IMR-90 (cell line): ENCODE measurements around the gene RHOD. TPM values are rescaled to one million over a fixed set of nuclear protein-coding genes. Genes with fewer than 3 reads are reported as not detected.

Experiments used
- ATAC-seq: fragments of 200-7000 bp; cut with Tn5 transposase; 2 replicates; pipeline ENCODE4 v1.9.1; 2020; ENCODE audit warnings: low read depth, mild to moderate bottlenecking, moderate library complexity
- BruUV-seq: library from RNA; stranded (reverse); fragments of 400-500 nt; replicated peaks from 2 replicates; lab custom pipeline; 2021; lab: Mats Ljungman, UMichigan
- CTCF ChIA-PET: fragments of 300-600 bp; formaldehyde crosslinking; extraction: SDS; loops from one replicate; lab custom pipeline; 2021; ENCODE audit warnings: antibody characterized with exemption; lab: Yijun Ruan, JAX
- POLR2A ChIA-PET: fragments of 300-600 bp; sonication (Branson Sonifier 250); formaldehyde crosslinking; loops from one replicate; lab custom pipeline; 2022; ENCODE audit warnings: antibody characterized with exemption; ENCODE audit not compliant: unreplicated experiment; lab: Charles Lee
- DNase-seq: peaks from one replicate; pipeline ENCODE4 v3.0.0; 2013
- H2AFZ ChIP-seq: replicated peaks from 2 replicates; pipeline ENCODE3; 2013; ENCODE audit warnings: low read length, mild to moderate bottlenecking; ENCODE audit not compliant: poor library complexity
- H2AK5ac ChIP-seq: 2 replicates; pipeline ENCODE4 v1.6.1; 2013; ENCODE audit warnings: low read depth, low read length, inconsistent platforms
- H2AK9ac ChIP-seq: replicated peaks from 2 replicates; pipeline ENCODE3; 2013; ENCODE audit warnings: mild to moderate bottlenecking, low read depth, low read length, moderate library complexity; ENCODE audit not compliant: poor library complexity
- H2BK120ac ChIP-seq: 2 replicates; pipeline ENCODE4 v1.6.1; 2013; ENCODE audit warnings: low read depth, low read length, inconsistent platforms
- H2BK15ac ChIP-seq: 3 replicates; pipeline ENCODE4 v1.6.1; 2013; ENCODE audit warnings: low read depth, low read length, inconsistent platforms
- H2BK20ac ChIP-seq: 2 replicates; pipeline ENCODE4 v1.6.1; 2013; ENCODE audit warnings: low read depth, mild to moderate bottlenecking, inconsistent platforms, low read length, moderate library complexity
- H2BK5ac ChIP-seq: 2 replicates; pipeline ENCODE4 v1.6.1; 2013; ENCODE audit warnings: mild to moderate bottlenecking, low read depth, low read length, inconsistent platforms; ENCODE audit not compliant: poor library complexity, severe bottlenecking
- H3K14ac ChIP-seq: replicated peaks from 2 replicates; pipeline ENCODE4 v1.6.1; 2013; ENCODE audit warnings: low read depth, low read length, inconsistent platforms
- H3K18ac ChIP-seq: 2 replicates; pipeline ENCODE4 v1.6.1; 2013; ENCODE audit warnings: low read depth, low read length, control low read depth
- H3K23ac ChIP-seq: 2 replicates; pipeline ENCODE4 v1.6.1; 2013; ENCODE audit warnings: low read depth, low read length, inconsistent platforms
- H3K27ac ChIP-seq: 2 replicates; pipeline ENCODE4 v1.5.1; 2013; ENCODE audit warnings: mild to moderate bottlenecking, control low read depth, low read length; ENCODE audit not compliant: insufficient read depth
- H3K27me3 ChIP-seq: 2 replicates; pipeline ENCODE4 v1.6.1; 2013; ENCODE audit warnings: low read length; ENCODE audit not compliant: control insufficient read depth, insufficient read depth
- H3K36me3 ChIP-seq: 2 replicates; pipeline ENCODE4 v1.6.1; 2013; ENCODE audit warnings: low read length, mixed read lengths; ENCODE audit not compliant: control insufficient read depth, insufficient read depth
- H3K4ac ChIP-seq: 2 replicates; pipeline ENCODE4 v1.6.1; 2013; ENCODE audit warnings: low read depth, low read length, inconsistent platforms
- H3K4me1 ChIP-seq: 2 replicates; pipeline ENCODE4 v1.6.1; 2013; ENCODE audit warnings: low read length, mixed read lengths; ENCODE audit not compliant: control insufficient read depth, insufficient read depth
- H3K4me2 ChIP-seq: 2 replicates; pipeline ENCODE4 v1.6.1; 2013; ENCODE audit warnings: low read depth, mild to moderate bottlenecking, control low read depth, low read length, moderate library complexity
- H3K4me3 ChIP-seq: 2 replicates; pipeline ENCODE4 v1.5.1; 2013; ENCODE audit warnings: low read depth, mild to moderate bottlenecking, control low read depth, low read length, moderate library complexity; ENCODE audit not compliant: insufficient read depth
- H3K56ac ChIP-seq: 2 replicates; pipeline ENCODE4 v1.6.1; 2013; ENCODE audit warnings: low read length, inconsistent platforms; ENCODE audit not compliant: insufficient read depth; ENCODE audit errors: extremely low read depth
- H3K79me1 ChIP-seq, 2 experiments: 2 replicates each; pipeline ENCODE4 v1.6.1; 2013; ENCODE audit warnings: low read length in 2 of 2, inconsistent platforms in 1 of 2, low read depth in 1 of 2
- H3K9ac ChIP-seq: 2 replicates; pipeline ENCODE4 v1.6.1; 2013; ENCODE audit warnings: low read depth, low read length, control low read depth
- H3K9me1 ChIP-seq: 2 replicates; pipeline ENCODE4 v1.6.1; 2013; ENCODE audit warnings: low read length, inconsistent platforms; ENCODE audit not compliant: insufficient read depth
- H3K9me3 ChIP-seq: 2 replicates; pipeline ENCODE4 v1.6.1; 2013; ENCODE audit warnings: low read length; ENCODE audit not compliant: control insufficient read depth, insufficient read depth
- H4K20me1 ChIP-seq: 2 replicates; pipeline ENCODE4 v1.6.1; 2013; ENCODE audit warnings: low read length, inconsistent platforms; ENCODE audit not compliant: insufficient read depth
- H4K5ac ChIP-seq: 2 replicates; pipeline ENCODE4 v1.6.1; 2013; ENCODE audit warnings: mild to moderate bottlenecking, low read depth, low read length, control low read depth
- H4K8ac ChIP-seq, 2 experiments: 2 replicates each; pipeline ENCODE4 v1.6.1; 2013; ENCODE audit warnings: low read depth in 2 of 2, low read length in 2 of 2, control low read depth in 1 of 2, inconsistent platforms in 1 of 2
- H4K91ac ChIP-seq: 2 replicates; pipeline ENCODE4 v1.6.1; 2013; ENCODE audit warnings: low read depth, low read length, inconsistent platforms; ENCODE audit not compliant: insufficient read depth
- SMC3 ChIP-seq: fragments of 150-350 bp; IDR thresholded peaks from 2 replicates; pipeline ENCODE4 v1.6.1; 2016; ENCODE audit warnings: low read depth, mild to moderate bottlenecking, antibody characterized with exemption, low read length, moderate library complexity
- WGBS, 2 experiments: methylation state at CpG; one replicate each; pipeline versions ENCODE4 v1.1.5 to v1.1.7; 2013; ENCODE audit warnings: missing lambda C conversion rate in 2 of 2; ENCODE audit not compliant: insufficient read length in 1 of 2; ENCODE audit errors: extremely low coverage in 2 of 2; 5-methylcytosine and 5-hydroxymethylcytosine counted together
- dilution Hi-C: fragments of 300-500 bp; cut with HindIII; formaldehyde crosslinking; loops from one replicate; pipeline ENCODE4 v1.14.3; 2018; ENCODE audit warnings: low sequenced_read_pairs; ENCODE audit not compliant: unreplicated experiment
- in situ Hi-C: fragments of 300-500 bp; cut with MboI; formaldehyde crosslinking; loops from 3 replicates; pipeline ENCODE4 v1.14.3; 2019; ENCODE audit warnings: low sequenced_read_pairs, inconsistent platforms, mixed read lengths
- intact Hi-C: fragments of 100-400 bp; cut with micrococcal nuclease; formaldehyde crosslinking; loops from 2 replicates; pipeline ENCODE4 v1.10.0; 2022
- polyA plus RNA-seq, 3 experiments: library from polyadenylated mRNA; depleted of rRNA; stranded (reverse); fragments of >200 nt; gene quantifications; 2 replicates each; pipeline ENCODE4 v1.2.3, GENCODE V29; 2012; ENCODE audit warnings: low replicate concordance in 1 of 3
- total RNA-seq: library from RNA; depleted of rRNA; stranded (reverse); fragments of >200 nt; gene quantifications from 2 replicates; pipeline ENCODE4 v1.2.3, GENCODE V29; 2012

The RHOD gene
- total and polyA plus RNA-seq, 2 of the 4 experiments (the other 2 are of a cell fraction) = 4.7 to 10.9 TPM

DNA sequence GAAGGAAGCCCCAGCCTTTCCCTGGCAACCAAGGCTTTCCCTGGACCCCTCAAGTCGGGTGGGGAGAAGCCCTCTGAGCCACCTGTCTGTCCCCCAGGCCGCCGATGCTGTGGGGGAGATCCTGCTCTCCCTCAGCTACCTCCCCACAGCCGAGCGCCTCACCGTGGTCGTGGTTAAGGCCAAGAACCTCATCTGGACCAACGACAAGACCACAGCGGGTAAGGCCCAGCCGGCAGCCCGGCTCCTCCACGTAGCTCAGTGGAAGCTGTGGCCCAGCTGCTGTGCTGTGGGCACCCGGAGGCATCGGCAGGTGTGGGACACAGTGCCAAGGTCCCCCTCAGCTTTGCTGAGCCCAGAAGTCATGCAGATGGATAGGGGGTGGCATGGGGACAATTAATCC is 12.2 kb upstream of the RHOD start:
- dilution Hi-C loops = no loop called here
- no peak overlapping the region for H3K4me2 ChIP-seq
- H3K4ac ChIP-seq = 0 out of 2 replicates have a peak overlapping the region, but pooled peaks have one; percentile 31
- peak overlapping the region; percentile 81 for H2AK9ac ChIP-seq
- no peak overlapping the region for H2BK120ac ChIP-seq
- peak; percentile 22 for DNase-seq
- H4K91ac ChIP-seq = peak overlapping the region; percentile 37; the same call in 1 of the 2 replicates
- peaks cover 21% of the 10 kb centered on the region for H3K4me1 ChIP-seq
- 0 out of 2 replicates have a peak overlapping the region, but pooled peaks have one; percentile 9 for H4K5ac ChIP-seq
- H2AFZ ChIP-seq = no peak overlapping the region
- H3K9me3 ChIP-seq = no peaks in the 10 kb centered on the region
- H3K79me1 ChIP-seq = no peaks in the 10 kb centered on the region
- H3K56ac ChIP-seq = no peak overlapping the region
- H2BK20ac ChIP-seq = no peak overlapping the region
- no peaks in the 10 kb centered on the region for H3K36me3 ChIP-seq
- H3K4me3 ChIP-seq = no peak overlapping the region
- peak overlapping the region; percentile 76; the same call in 1 of the 2 replicates for H2AK5ac ChIP-seq
- intact Hi-C loops = no loop called here
- no peak overlapping the region for H3K14ac ChIP-seq
- CTCF ChIA-PET = no interaction called here
- peaks cover 4% of the 10 kb centered on the region; the same call in 1 of the 2 replicates for H3K9me1 ChIP-seq
- no peak overlapping the region for H3K27ac ChIP-seq
- POLR2A ChIA-PET = no interaction called here
- peaks cover 10% of the 10 kb centered on the region; the same call in 1 of the 2 replicates for H4K20me1 ChIP-seq
- no peak overlapping the region for H2BK5ac ChIP-seq
- TF ChIP-seq SMC3 = no peak
- no peak overlapping the region for H4K8ac ChIP-seq
- BruUV-seq = no TSS peak
- H3K23ac ChIP-seq = no peak overlapping the region
- no peak overlapping the region for H3K18ac ChIP-seq
- 0 out of 3 replicates have a peak overlapping the region, but pooled peaks have one; percentile 53 for H2BK15ac ChIP-seq
- no peak for ATAC-seq
- in situ Hi-C loops = no loop called here
- no peak overlapping the region for H3K9ac ChIP-seq
- WGBS, 2 experiments = 92% methylated on average over 5 of the region's 14 CpGs; no CpG with 5 or more reads in 1 of the 2 experiments
- H3K27me3 ChIP-seq = peaks cover 12% of the 10 kb centered on the region
